CD1c-positive myeloid dendritic cell (primary cell): ENCODE measurements around the gene CHD1.

Source experiments
- DNase-seq: peaks from one replicate; pipeline ENCODE4 v3.0.0-alpha.2; 2016; ENCODE audit errors: extremely low spot score

Gene CHD1

GRCh38 chr5:98899456-98899855, 29.4 kb downstream of the CHD1 start:
- DNase-seq = no peak

DNA sequence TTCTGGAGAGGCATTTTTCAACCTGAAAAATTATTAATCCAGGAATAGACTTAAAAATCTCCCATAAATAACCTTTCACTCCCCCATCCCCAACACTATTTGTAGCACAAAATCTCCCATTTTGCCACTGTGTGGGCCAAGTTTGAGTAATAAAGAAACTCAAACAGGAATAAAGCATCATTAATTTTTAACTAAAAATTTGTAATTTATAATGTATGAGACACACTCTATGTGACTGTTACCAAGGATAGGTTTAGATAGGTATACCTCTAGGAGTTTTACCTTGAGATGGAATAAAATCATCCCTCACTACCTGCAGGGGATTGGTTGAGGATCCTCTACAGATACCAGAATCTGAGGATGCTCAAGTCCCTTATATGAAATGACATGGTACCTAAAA, 30.1 kb downstream of the CHD1 start:
- DNase-seq = no peak

DNA sequence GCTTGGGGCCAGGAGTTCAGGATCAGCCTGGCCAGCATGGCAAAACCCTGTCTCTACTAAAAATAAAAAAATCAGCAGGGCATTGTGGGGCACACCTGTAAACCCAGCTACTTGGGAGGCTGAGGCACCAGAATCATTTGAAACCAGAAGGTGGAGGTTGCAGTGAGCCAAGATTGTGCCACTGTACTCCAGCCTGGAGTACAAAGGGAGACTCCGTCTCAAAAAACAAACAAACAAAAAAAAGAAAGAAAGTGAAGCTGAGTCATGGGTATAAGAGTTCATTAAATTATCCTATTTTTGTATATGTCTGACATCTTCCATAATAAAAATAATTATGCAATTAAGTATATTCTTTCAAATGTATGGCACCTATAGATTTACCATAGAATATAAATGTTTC, 37.2 kb downstream of the CHD1 start:
- DNase-seq = no peak

DNA sequence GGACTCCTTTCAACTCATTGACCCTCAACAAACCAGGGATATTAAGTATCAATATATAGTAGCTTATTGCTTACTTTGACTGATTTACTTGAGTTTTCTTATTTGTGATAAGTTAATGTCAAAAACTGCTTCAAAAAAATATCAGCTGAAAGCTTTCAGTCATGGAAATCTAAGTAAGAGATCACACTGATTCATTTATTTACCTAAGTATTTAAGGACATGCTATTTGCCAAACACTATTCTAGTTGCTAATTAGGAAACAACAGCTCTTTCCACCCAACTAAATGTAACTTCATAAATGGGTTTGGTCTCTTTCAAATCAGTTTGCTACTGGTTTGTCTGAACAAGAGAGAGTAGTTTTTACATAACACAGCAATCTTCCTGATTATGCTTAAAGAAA, 48.2 kb downstream of the CHD1 start:
- DNase-seq = no peak

GRCh38 chr5:98880151-98880550, 48.7 kb downstream of the CHD1 start:
- DNase-seq = no peak

GRCh38 chr5:98877600-98877999, 51.2 kb downstream of the CHD1 start:
- no peak for DNase-seq

GRCh38 chr5:98872674-98873073, 56.1 kb downstream of the CHD1 start:
- DNase-seq = no peak

GRCh38 chr5:98865690-98866089, 63.1 kb downstream of the CHD1 start:
- no peak for DNase-seq

DNA sequence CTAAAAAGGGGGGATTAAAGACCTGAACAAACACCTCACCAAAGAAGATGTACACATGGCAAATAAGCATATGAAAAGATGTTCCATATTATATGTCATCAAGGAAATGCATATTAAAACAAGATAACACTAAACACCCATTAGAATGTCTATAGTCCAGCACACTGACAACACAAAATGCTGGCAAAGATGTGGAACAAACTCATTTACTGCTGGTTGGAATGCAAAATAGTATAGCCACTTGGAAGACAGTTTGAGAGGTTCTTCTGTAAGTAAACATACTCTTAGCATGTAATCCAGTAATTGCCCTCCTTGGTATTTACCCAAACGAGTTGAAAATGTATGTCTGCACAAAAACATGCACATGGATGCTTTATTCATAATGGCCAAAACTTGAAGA, 81.8 kb downstream of the CHD1 start:
- no peak for DNase-seq

DNA sequence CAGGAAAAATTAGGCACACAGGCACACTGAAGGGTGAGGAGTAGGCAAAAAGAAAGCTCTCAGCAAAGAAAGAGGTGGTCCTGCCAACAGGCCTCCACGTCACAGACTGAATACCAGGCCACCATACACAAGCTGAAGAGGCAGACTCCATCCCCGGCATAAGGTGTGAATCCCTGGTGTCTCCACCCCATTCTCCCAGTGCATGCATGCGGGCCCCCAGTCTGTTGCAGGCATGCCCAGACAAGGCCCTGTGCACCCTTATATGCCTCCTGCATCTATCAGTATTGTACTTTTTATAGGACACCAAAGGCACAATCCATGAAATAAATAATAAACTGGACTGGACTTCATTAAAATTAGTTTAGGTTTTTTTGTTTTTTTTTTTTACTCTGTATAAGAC, 82.3 kb downstream of the CHD1 start:
- DNase-seq = no peak

DNA sequence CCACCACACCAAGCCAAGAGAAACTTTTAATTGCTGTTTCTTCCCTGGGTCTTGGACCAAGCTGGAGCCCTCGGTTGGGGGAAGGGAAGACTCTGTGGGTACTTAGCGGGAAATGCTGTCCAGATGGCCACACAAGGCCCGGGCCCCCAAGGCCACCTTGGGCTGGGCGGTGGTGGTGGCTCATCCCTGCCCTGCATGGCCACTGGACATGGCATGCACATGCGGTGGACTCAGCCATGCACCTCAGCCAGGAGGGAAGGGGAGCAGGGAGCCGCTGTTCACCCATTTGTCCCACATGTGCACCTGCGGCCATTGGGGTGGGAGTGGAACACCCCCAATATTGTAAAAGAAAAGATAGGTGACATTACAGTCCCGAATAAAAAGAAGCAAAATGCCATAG, 82.9 kb downstream of the CHD1 start:
- DNase-seq = no peak

- DNase-seq = no peak
These were observed 83.9 kb downstream of the CHD1 start for GRCh38 chr5:98844865-98845264.

- no peak for DNase-seq
These were observed 85.3 kb downstream of the CHD1 start for GRCh38 chr5:98843481-98843880.

DNA sequence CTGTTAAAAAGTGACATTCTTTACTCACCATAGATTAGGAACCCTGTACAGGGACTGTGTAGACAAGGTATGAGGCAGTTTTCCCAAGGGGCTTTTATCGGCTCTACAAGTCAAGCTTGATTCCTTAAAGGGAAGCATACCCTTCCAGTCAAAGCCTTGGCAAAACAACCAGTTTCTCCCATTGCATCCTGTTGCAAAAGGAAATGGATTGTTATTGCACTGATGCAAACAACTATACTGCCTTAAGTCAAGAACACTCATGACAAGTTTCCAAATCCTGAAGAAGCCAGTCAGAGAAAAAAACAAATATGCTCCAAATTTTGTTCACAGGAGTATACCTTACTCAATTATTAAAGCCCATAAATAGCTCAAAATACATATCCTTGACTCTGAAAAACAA, 87.9 kb downstream of the CHD1 start:
- DNase-seq = no peak

GRCh38 chr5:98839469-98840383, 89.1 kb downstream of the CHD1 start:
- no peak for DNase-seq

GRCh38 chr5:98836175-98836574, 92.6 kb downstream of the CHD1 start:
- DNase-seq = no peak

DNA sequence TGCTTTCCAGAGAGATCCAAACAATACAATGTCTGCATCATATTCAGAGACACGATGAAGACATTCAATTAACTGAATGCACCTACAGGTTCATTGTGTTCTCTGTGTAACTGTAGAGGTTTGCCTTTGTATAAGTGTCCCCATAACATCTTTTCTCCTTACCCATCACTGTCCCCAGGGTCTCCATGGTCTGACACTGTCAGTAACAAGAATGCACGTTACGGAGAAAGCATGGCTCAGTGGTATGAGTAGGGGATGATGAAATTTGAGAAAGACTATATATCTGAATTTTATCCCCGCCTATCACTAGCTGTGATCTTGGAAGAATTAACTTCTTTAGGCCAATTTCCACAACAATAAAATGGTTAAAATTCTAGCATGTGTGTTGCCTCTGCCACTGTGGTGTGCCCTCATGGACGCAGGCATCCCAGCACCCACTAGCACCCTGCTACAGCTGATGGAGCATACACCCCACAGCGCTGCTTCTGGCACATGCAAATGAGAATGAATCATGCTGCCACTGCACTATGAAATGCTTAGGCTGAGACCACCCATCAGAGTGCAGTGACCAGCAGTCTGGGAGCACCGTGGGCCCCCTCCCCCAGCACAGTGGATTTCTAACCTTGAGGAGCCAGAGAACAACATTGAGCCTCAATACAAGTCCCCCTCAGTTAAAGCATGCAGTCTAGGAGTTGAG, 101.1 kb downstream of the CHD1 start:
- DNase-seq = no peak

DNA sequence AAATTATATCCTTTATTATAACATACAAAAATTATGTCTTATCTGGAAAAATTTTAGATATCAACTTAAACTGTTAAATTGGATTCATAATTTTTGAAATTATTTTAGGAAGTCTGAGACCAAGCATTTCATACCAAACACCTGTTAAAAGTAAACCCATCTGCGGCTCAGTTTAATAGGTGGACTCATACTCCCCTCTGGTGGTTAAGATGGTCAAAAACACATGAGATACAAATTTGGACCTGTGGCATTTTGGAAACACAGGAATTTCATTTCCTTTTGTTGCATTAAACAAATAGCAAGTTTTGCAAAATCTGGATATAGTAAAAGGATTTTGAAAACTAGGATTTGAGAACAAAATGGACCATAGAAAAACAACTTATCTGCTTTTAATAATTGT, 101.6 kb downstream of the CHD1 start:
- no peak for DNase-seq

GRCh38 chr5:98825582-98826375, 103.0 kb downstream of the CHD1 start:
- DNase-seq = no peak

- DNase-seq = no peak
These were observed 112.1 kb downstream of the CHD1 start for GRCh38 chr5:98816582-98817222.

GRCh38 chr5:98813755-98814154, 115.1 kb downstream of the CHD1 start:
- no peak for DNase-seq

GRCh38 chr5:98810206-98810605, 118.6 kb downstream of the CHD1 start:
- DNase-seq = no peak
